ENCODE measurements around the gene GUK1. TPM values are rescaled to one million over a fixed set of nuclear protein-coding genes. Genes with fewer than 3 reads are reported as not detected.

The GUK1 gene
- total and polyA plus RNA-seq, 2 of the 4 experiments (the other 2 are of a cell fraction) = 465 to 548 TPM

- no peak overlapping the region for H4K91ac ChIP-seq (ENCODE audit: insufficient read depth, low read depth, low read length)
- no peak overlapping the region for H2BK15ac ChIP-seq (ENCODE audit: low read depth, low read length)
- no peak for DNase-seq
- H3K27ac ChIP-seq (ENCODE audit: insufficient read depth, low read length) = no peak overlapping the region
- no peak overlapping the region for H3K18ac ChIP-seq (ENCODE audit: low read depth, low read length)
- no peaks in the 10 kb centered on the region; the same call in 1 of the 2 replicates for H4K20me1 ChIP-seq (ENCODE audit: insufficient read depth, low read length)
- CTCF ChIA-PET = no interaction called here
- H2BK120ac ChIP-seq (ENCODE audit: low read depth, low read length) = no peak overlapping the region
- peaks cover 12% of the 10 kb centered on the region; the same call in 1 of the 2 replicates for H3K9me1 ChIP-seq (ENCODE audit: insufficient read depth, low read length)
- no peak overlapping the region for H2AK5ac ChIP-seq (ENCODE audit: low read depth, low read length)
- H2AFZ ChIP-seq (replicated peaks; ENCODE audit: low read length, poor library complexity) = no peak overlapping the region
- no peak overlapping the region for H3K4ac ChIP-seq (ENCODE audit: low read depth, low read length)
- peaks cover 5 to 18% of the 10 kb centered on the region in 2 experiments; a peak in 3 of 4 replicates for H3K79me1 ChIP-seq (ENCODE audit: low read depth in 1 of 2, low read length in 2 of 2)
- H3K14ac ChIP-seq (replicated peaks; ENCODE audit: low read depth, low read length) = no peak overlapping the region
- no peak overlapping the region for H3K56ac ChIP-seq (ENCODE audit: extremely low read depth, insufficient read depth, low read length)
- H3K4me1 ChIP-seq (ENCODE audit: control insufficient read depth, insufficient read depth, low read length) = peaks cover 2% of the 10 kb centered on the region; the same call in 1 of the 2 replicates
- H3K4me2 ChIP-seq (ENCODE audit: low read depth, low read length) = no peak overlapping the region
- POLR2A ChIA-PET (ENCODE audit: unreplicated experiment) = no interaction called here
- no peak overlapping the region for H2BK20ac ChIP-seq (ENCODE audit: low read depth, low read length)
- H4K8ac ChIP-seq (ENCODE audit: low read depth in 2 of 2, low read length in 2 of 2) = no peak overlapping the region
- H3K36me3 ChIP-seq (ENCODE audit: control insufficient read depth, insufficient read depth, low read length) = no peaks in the 10 kb centered on the region
- no TSS peak for BruUV-seq (replicated peaks)
- WGBS, 2 experiments (ENCODE audit: extremely low coverage in 2 of 2, insufficient read length in 1 of 2) = 100% methylated on average over 2 of the region's 9 CpGs; no CpG with 5 or more reads in 1 of the 2 experiments
- H3K27me3 ChIP-seq (ENCODE audit: control insufficient read depth, insufficient read depth, low read length) = no peaks in the 10 kb centered on the region
- H2AK9ac ChIP-seq (replicated peaks; ENCODE audit: low read depth, low read length, poor library complexity) = no peak overlapping the region
- H3K9me3 ChIP-seq (ENCODE audit: control insufficient read depth, insufficient read depth, low read length) = no peaks in the 10 kb centered on the region
- H3K9ac ChIP-seq (ENCODE audit: low read depth, low read length) = no peak overlapping the region
- in situ Hi-C loops (cut with MboI; ENCODE audit: low sequenced_read_pairs) = no loop called here
- H4K5ac ChIP-seq (ENCODE audit: low read depth, low read length) = no peak overlapping the region
- no peak overlapping the region for H3K23ac ChIP-seq (ENCODE audit: low read depth, low read length)
- no peak overlapping the region for H3K4me3 ChIP-seq (ENCODE audit: insufficient read depth, low read depth, low read length)
- intact Hi-C loops (cut with micrococcal nuclease) = no loop called here
- TF ChIP-seq FOS (IDR thresholded peaks at IDR 0.05; ENCODE audit: low read depth, low read length) (no peak), RFX5 (IDR thresholded peaks at IDR 0.05; ENCODE audit: low read depth, low read length) (no peak)
- ATAC-seq (ENCODE audit: low read depth) = no peak
- dilution Hi-C loops (cut with HindIII; ENCODE audit: low sequenced_read_pairs, unreplicated experiment) = no loop called here
- H2BK5ac ChIP-seq (ENCODE audit: low read depth, low read length, poor library complexity, severe bottlenecking) = no peak overlapping the region
Observed at GRCh38 chr1:228156515-228156881, 16.4 kb downstream of the GUK1 start.
